Measurements from ENCODE around the gene RSPO3.

DNA sequence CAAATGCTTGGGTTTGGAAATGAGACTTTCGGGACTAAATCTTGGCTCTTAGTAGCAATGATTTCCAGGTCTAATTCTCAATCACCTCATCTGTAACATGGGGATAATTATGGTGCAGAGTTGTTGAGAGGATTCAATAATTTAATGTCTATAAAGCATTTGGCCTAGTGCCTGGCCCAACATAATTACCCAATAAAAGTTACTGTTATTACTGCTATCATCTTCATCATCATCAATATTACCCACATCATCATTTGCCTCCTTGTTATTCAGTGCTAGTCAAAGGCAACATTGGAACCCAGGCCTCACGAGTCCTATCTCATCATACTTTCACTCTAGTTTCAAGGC lies 34.5 kb upstream of the RSPO3 start:
- no peak for TF ChIP-seq CTCF (IDR thresholded peaks at IDR 0.05)
- TF ChIP-seq, protein P1, sequence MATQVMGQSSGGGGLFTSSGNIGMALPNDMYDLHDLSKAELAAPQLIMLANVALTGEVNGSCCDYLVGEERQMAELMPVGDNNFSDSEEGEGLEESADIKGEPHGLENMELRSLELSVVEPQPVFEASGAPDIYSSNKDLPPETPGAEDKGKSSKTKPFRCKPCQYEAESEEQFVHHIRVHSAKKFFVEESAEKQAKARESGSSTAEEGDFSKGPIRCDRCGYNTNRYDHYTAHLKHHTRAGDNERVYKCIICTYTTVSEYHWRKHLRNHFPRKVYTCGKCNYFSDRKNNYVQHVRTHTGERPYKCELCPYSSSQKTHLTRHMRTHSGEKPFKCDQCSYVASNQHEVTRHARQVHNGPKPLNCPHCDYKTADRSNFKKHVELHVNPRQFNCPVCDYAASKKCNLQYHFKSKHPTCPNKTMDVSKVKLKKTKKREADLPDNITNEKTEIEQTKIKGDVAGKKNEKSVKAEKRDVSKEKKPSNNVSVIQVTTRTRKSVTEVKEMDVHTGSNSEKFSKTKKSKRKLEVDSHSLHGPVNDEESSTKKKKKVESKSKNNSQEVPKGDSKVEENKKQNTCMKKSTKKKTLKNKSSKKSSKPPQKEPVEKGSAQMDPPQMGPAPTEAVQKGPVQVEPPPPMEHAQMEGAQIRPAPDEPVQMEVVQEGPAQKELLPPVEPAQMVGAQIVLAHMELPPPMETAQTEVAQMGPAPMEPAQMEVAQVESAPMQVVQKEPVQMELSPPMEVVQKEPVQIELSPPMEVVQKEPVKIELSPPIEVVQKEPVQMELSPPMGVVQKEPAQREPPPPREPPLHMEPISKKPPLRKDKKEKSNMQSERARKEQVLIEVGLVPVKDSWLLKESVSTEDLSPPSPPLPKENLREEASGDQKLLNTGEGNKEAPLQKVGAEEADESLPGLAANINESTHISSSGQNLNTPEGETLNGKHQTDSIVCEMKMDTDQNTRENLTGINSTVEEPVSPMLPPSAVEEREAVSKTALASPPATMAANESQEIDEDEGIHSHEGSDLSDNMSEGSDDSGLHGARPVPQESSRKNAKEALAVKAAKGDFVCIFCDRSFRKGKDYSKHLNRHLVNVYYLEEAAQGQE (IDR thresholded peaks at IDR 0.05; ENCODE audit: low read depth, low read length), result no peak
- TF ChIP-seq FOSL2 (IDR thresholded peaks at IDR 0.05; ENCODE audit: borderline replicate concordance, low read depth), result no peak
